ENCODE measurements around the gene CEP41. TPM values are rescaled to one million over a fixed set of nuclear protein-coding genes. Genes with fewer than 3 reads are reported as not detected.

The CEP41 gene
- total RNA-seq, 4 donors from 2014 or later = 1.8 to 6.2 (median 1.9) TPM

GRCh38 chr7:130476297-130477150 lies 35.7 kb upstream of the CEP41 start:
- TF ChIP-seq, protein P1, sequence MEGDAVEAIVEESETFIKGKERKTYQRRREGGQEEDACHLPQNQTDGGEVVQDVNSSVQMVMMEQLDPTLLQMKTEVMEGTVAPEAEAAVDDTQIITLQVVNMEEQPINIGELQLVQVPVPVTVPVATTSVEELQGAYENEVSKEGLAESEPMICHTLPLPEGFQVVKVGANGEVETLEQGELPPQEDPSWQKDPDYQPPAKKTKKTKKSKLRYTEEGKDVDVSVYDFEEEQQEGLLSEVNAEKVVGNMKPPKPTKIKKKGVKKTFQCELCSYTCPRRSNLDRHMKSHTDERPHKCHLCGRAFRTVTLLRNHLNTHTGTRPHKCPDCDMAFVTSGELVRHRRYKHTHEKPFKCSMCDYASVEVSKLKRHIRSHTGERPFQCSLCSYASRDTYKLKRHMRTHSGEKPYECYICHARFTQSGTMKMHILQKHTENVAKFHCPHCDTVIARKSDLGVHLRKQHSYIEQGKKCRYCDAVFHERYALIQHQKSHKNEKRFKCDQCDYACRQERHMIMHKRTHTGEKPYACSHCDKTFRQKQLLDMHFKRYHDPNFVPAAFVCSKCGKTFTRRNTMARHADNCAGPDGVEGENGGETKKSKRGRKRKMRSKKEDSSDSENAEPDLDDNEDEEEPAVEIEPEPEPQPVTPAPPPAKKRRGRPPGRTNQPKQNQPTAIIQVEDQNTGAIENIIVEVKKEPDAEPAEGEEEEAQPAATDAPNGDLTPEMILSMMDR (IDR thresholded peaks at IDR 0.05 in 4 of 5, conservative IDR thresholded peaks at IDR 0.05 in 1 of 5) = no peak
- TF ChIP-seq POLR2A (IDR thresholded peaks at IDR 0.05) = no peak
- Histone ChIP-seq H3K27ac (no peak overlapping the region), H3K4me3 (no peak overlapping the region), H3K36me3 (no peaks in the 10 kb centered on the region), H3K27me3 (peaks cover 0 to 3% (median 0%) of the 10 kb centered on the region in 3 donors), H3K4me1 (no peaks in the 10 kb centered on the region), H3K9me3 (peaks cover 0 to 9% (median 0%) of the 10 kb centered on the region in 3 donors)
- no peak for DNase-seq
- intact Hi-C loops (cut with DNase I; ENCODE audit: low total_unique reads) (no loop called here), in situ Hi-C loops (cut with MboI; ENCODE audit: low sequenced_read_pairs in 4 of 4) (no loop called here)
- no peak for ATAC-seq

GRCh38 chr7:130475776-130476175 lies 35.0 kb upstream of the CEP41 start:
- H3K4me3 ChIP-seq = no peak overlapping the region

GRCh38 chr7:130473876-130474275 lies 33.1 kb upstream of the CEP41 start:
- Histone ChIP-seq H3K4me3 (no peak overlapping the region), H3K27me3 (no peaks in the 10 kb centered on the region), H3K36me3 (no peaks in the 10 kb centered on the region), H3K27ac (no peak overlapping the region), H3K9me3 (peaks cover 0 to 9% (median 0%) of the 10 kb centered on the region in 3 donors), H3K4me1 (no peaks in the 10 kb centered on the region)
- TF ChIP-seq POLR2A (IDR thresholded peaks at IDR 0.05) = no peak
- TF ChIP-seq, protein P1 (IDR thresholded peaks at IDR 0.05 in 4 of 5, conservative IDR thresholded peaks at IDR 0.05 in 1 of 5) = no peak
- intact Hi-C loops (cut with DNase I; ENCODE audit: low total_unique reads) = no loop called here
- DNase-seq = no peak
- in situ Hi-C loops (cut with MboI; ENCODE audit: low sequenced_read_pairs in 4 of 4) = no loop called here
- no peak for ATAC-seq

More at GRCh38 chr7:130475776-130476175, 35.0 kb upstream of the CEP41 start:
- in situ Hi-C loops (cut with MboI; ENCODE audit: low sequenced_read_pairs in 4 of 4) (no loop called here), intact Hi-C loops (cut with DNase I; ENCODE audit: low total_unique reads) (no loop called here)
- no peaks in the 10 kb centered on the region for H3K4me1 ChIP-seq
- no peaks in the 10 kb centered on the region for H3K36me3 ChIP-seq
- DNase-seq = no peak
- H3K9me3 ChIP-seq = peaks cover 0 to 9% (median 0%) of the 10 kb centered on the region in 3 donors
- H3K27ac ChIP-seq = no peak overlapping the region
- TF ChIP-seq, protein P1 (IDR thresholded peaks at IDR 0.05 in 4 of 5, conservative IDR thresholded peaks at IDR 0.05 in 1 of 5) = no peak
- TF ChIP-seq POLR2A (IDR thresholded peaks at IDR 0.05) = no peak
- ATAC-seq = no peak
- peaks cover 0 to 3% (median 0%) of the 10 kb centered on the region in 3 donors for H3K27me3 ChIP-seq

GRCh38 chr7:130473289-130473688 lies 32.5 kb upstream of the CEP41 start:
- Histone ChIP-seq H3K4me1 (no peaks in the 10 kb centered on the region), H3K4me3 (no peak overlapping the region), H3K27me3 (no peaks in the 10 kb centered on the region), H3K27ac (no peak overlapping the region), H3K9me3 (peaks cover 0 to 9% (median 0%) of the 10 kb centered on the region in 3 donors), H3K36me3 (no peaks in the 10 kb centered on the region)
- no peak for TF ChIP-seq POLR2A (IDR thresholded peaks at IDR 0.05)
- TF ChIP-seq, protein P1 (IDR thresholded peaks at IDR 0.05 in 4 of 5, conservative IDR thresholded peaks at IDR 0.05 in 1 of 5) = no peak
- in situ Hi-C loops (cut with MboI; ENCODE audit: low sequenced_read_pairs in 4 of 4) (no loop called here), intact Hi-C loops (cut with DNase I; ENCODE audit: low total_unique reads) (no loop called here)
- ATAC-seq (no peak), DNase-seq (no peak)

All from gastrocnemius medialis (tissue), 4 donors.